Thyroid gland (tissue), 4 donors: ENCODE results near the gene C1QB.

Experiments
- CTCF ChIP-seq, 6 experiments: fragments of 200-600 bp in 3 of 6; fragments of 450-650 bp in 3 of 6; sonication (generic) in 3 of 6; IDR thresholded peaks; one replicate each; pipeline ENCODE4 v1.5.1; 2016 to 2019; ENCODE audit warnings: antibody characterized with exemption in 6 of 6, mild to moderate bottlenecking in 2 of 6, inconsistent platforms in 1 of 6, moderate library complexity in 1 of 6
- POLR2A ChIP-seq, 2 donors: fragments of 450-650 bp; IDR thresholded peaks; one replicate each; pipeline ENCODE4 v1.6.1; 2017; ENCODE audit warnings: antibody characterized with exemption in 2 of 2, mild to moderate bottlenecking in 2 of 2, moderate library complexity in 1 of 2

GRCh38 chr1:22609291-22609690 lies 43.7 kb upstream of the C1QB start:
- no peak for TF ChIP-seq CTCF (IDR thresholded peaks at IDR 0.05)
- TF ChIP-seq POLR2A (IDR thresholded peaks at IDR 0.05): no peak
